ENCODE measurements around the gene PES1. TPM values are rescaled to one million over a fixed set of nuclear protein-coding genes. Genes with fewer than 3 reads are reported as not detected.
"Not testable (repeated sequence)": the region's sequence is repeated elsewhere in the genome, so short reads cannot be mapped to it uniquely, and the experiment has no call there.

Gene PES1
- total RNA-seq, 1 experiment from 2014 or later: 111 TPM

DNA sequence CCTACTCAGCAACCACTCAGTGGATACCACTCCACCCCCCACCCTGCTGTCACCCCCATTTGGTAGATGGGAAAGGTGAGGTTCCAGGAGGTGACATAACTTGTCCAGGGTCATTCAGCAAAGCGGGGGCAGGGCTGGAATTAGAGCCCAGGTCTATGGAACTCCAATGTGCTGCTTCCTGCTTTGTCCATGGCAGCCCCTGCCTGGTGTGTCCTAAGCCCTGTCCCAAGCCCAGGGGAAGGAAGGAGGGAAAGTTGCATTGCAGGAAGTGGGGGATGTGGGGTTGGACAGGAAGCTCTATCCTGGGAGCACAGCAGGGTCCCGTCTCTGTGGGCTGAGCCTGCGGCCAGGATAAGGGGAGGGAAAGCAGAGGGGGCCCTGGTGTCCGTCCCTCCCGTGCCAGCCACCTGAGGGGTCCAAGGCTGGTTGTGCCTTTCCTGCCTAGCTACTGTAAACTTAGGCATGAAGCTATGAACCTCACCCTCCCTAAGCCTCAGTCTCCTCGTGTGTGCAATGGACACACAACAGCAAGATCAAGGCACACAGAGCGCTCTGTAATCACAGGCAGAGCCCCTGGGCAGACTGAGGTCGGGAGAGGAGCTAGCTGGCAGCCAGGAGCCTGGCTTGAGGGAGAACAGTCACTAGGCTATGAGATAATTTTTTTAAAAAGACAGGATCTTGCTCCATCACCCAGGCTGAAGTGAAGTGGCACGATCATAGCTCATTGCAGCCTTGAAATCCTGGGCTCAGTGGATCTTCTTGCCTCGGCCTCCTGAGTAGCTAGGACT lies 30.1 kb downstream of the PES1 start:
- POLR2A ChIA-PET: no interaction called here

DNA sequence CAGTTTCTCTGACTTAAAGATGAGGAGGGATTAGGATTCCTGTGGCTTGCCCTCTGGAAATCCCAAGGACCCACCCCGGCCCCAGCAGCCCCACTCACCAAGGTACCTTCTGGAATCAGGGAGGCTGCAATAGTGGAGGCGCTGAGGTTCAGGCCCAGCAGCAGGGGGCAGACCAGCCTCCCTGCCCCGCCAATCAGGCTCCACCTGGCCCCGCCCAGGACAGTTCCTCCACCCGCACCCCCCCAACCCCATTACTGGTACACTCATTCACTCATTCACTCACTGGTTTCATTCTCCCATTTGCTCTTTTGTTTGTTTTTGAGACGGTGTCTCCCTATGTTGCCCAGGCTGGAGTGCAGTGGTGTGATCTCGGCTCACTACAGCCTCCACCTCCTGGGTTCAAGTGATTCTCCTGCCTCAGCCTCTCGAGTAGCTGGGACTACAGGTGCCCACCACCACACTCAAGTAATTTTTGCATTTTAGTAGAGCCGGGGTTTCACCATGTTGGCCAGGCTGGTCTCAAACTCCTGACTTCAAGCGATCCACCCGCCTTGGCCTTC lies 31.0 kb downstream of the PES1 start:
- POLR2A ChIA-PET; H3K27ac ChIP-seq (ENCODE audit: low read length); H3K4me3 ChIP-seq (ENCODE audit: low read depth in 2 of 2, low read length in 2 of 2); BruUV-seq (replicated peaks); H3K9me3 ChIP-seq (ENCODE audit: control insufficient read depth, insufficient read depth, low read depth, low read length); CTCF ChIA-PET; DNase-seq (ENCODE audit: low read depth, low spot score); H3K36me3 ChIP-seq (ENCODE audit: control insufficient read depth, insufficient read depth, low read length); H3K27me3 ChIP-seq (ENCODE audit: control insufficient read depth, insufficient read depth, low read length); in situ Hi-C loops (cut with HindIII; ENCODE audit: low pct_unique_long_range_greater_than_20kb, low sequenced_read_pairs); H3K4me1 ChIP-seq (ENCODE audit: control insufficient read depth, insufficient read depth, low read length); intact Hi-C loops (cut with micrococcal nuclease; ENCODE audit: unreplicated experiment): not testable (repeated sequence)
- ATAC-seq: peak; percentile 45; the same call in 1 of the 2 replicates

More for the DNA sequence above, 30.1 kb downstream of the PES1 start:
- BruUV-seq (replicated peaks): no TSS peak
- Histone ChIP-seq H3K27ac (ENCODE audit: low read length) (no peak overlapping the region), H3K27me3 (ENCODE audit: control insufficient read depth, insufficient read depth, low read length) (no peaks in the 10 kb centered on the region), H3K9me3 (ENCODE audit: control insufficient read depth, insufficient read depth, low read depth, low read length) (no peaks in the 10 kb centered on the region), H3K4me1 (ENCODE audit: control insufficient read depth, insufficient read depth, low read length) (no peaks in the 10 kb centered on the region; the same call in 1 of the 2 replicates), H3K4me3 (ENCODE audit: low read depth in 2 of 2, low read length in 2 of 2) (no peak overlapping the region), H3K36me3 (ENCODE audit: control insufficient read depth, insufficient read depth, low read length) (no peaks in the 10 kb centered on the region)
- intact Hi-C loops (cut with micrococcal nuclease; ENCODE audit: unreplicated experiment): no loop called here
- CTCF ChIA-PET: no interaction called here
- ATAC-seq: no peak
- TF ChIP-seq, protein P1, sequence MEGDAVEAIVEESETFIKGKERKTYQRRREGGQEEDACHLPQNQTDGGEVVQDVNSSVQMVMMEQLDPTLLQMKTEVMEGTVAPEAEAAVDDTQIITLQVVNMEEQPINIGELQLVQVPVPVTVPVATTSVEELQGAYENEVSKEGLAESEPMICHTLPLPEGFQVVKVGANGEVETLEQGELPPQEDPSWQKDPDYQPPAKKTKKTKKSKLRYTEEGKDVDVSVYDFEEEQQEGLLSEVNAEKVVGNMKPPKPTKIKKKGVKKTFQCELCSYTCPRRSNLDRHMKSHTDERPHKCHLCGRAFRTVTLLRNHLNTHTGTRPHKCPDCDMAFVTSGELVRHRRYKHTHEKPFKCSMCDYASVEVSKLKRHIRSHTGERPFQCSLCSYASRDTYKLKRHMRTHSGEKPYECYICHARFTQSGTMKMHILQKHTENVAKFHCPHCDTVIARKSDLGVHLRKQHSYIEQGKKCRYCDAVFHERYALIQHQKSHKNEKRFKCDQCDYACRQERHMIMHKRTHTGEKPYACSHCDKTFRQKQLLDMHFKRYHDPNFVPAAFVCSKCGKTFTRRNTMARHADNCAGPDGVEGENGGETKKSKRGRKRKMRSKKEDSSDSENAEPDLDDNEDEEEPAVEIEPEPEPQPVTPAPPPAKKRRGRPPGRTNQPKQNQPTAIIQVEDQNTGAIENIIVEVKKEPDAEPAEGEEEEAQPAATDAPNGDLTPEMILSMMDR (IDR thresholded peaks at IDR 0.05): no peak
- TF ChIP-seq POLR2AphosphoS5 (IDR thresholded peaks at IDR 0.05; ENCODE audit: low read depth, low read length): no peak
- no peak for TF ChIP-seq SIN3A (IDR thresholded peaks at IDR 0.05; ENCODE audit: borderline replicate concordance, insufficient read depth, low read depth, low read length)
- TF ChIP-seq, protein P2, sequence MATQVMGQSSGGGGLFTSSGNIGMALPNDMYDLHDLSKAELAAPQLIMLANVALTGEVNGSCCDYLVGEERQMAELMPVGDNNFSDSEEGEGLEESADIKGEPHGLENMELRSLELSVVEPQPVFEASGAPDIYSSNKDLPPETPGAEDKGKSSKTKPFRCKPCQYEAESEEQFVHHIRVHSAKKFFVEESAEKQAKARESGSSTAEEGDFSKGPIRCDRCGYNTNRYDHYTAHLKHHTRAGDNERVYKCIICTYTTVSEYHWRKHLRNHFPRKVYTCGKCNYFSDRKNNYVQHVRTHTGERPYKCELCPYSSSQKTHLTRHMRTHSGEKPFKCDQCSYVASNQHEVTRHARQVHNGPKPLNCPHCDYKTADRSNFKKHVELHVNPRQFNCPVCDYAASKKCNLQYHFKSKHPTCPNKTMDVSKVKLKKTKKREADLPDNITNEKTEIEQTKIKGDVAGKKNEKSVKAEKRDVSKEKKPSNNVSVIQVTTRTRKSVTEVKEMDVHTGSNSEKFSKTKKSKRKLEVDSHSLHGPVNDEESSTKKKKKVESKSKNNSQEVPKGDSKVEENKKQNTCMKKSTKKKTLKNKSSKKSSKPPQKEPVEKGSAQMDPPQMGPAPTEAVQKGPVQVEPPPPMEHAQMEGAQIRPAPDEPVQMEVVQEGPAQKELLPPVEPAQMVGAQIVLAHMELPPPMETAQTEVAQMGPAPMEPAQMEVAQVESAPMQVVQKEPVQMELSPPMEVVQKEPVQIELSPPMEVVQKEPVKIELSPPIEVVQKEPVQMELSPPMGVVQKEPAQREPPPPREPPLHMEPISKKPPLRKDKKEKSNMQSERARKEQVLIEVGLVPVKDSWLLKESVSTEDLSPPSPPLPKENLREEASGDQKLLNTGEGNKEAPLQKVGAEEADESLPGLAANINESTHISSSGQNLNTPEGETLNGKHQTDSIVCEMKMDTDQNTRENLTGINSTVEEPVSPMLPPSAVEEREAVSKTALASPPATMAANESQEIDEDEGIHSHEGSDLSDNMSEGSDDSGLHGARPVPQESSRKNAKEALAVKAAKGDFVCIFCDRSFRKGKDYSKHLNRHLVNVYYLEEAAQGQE (IDR thresholded peaks at IDR 0.05; ENCODE audit: insufficient read depth in 1 of 2, low read depth in 2 of 2, low read length in 1 of 2): no peak
- TF ChIP-seq TCF7L2 (IDR thresholded peaks at IDR 0.05; ENCODE audit: low read depth, low read length): no peak
- in situ Hi-C loops (cut with HindIII; ENCODE audit: low pct_unique_long_range_greater_than_20kb, low sequenced_read_pairs): no loop called here
- no peak for DNase-seq (ENCODE audit: low read depth, low spot score)

DNA sequence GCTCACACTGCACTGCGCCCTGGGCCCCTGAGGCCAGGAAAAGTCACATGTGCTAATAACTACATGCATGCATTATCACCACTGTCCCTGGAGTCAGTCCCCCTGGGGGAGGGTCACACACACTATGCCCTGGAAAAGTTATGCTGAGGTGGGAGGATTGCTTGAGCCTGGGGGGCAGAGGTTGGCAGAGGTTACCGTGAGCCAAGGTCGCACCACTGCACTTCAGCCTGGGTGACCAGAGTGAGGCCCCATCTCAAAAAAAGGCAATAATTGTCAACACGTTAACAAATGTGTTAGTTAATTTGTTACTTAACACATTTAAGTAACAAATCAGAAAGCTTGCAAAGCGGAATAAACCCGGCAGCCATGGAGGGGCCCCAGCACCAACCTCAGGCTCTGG lies 31.8 kb downstream of the PES1 start:
- TF ChIP-seq POLR2AphosphoS5 (IDR thresholded peaks at IDR 0.05; ENCODE audit: low read depth, low read length): no peak
- TF ChIP-seq, protein P1 (IDR thresholded peaks at IDR 0.05): no peak
- TF ChIP-seq SIN3A (IDR thresholded peaks at IDR 0.05; ENCODE audit: borderline replicate concordance, insufficient read depth, low read depth, low read length): no peak
- no peak for TF ChIP-seq TCF7L2 (IDR thresholded peaks at IDR 0.05; ENCODE audit: low read depth, low read length)
- TF ChIP-seq, protein P2 (IDR thresholded peaks at IDR 0.05; ENCODE audit: insufficient read depth in 1 of 2, low read depth in 2 of 2, low read length in 1 of 2): no peak
- no TSS peak for BruUV-seq (replicated peaks)
- ChIA-PET CTCF (no interaction called here), POLR2A (no interaction called here)
- Histone ChIP-seq H3K4me1 (ENCODE audit: control insufficient read depth, insufficient read depth, low read length) (no peaks in the 10 kb centered on the region), H3K27me3 (ENCODE audit: control insufficient read depth, insufficient read depth, low read length) (no peaks in the 10 kb centered on the region), H3K36me3 (ENCODE audit: control insufficient read depth, insufficient read depth, low read length) (no peaks in the 10 kb centered on the region), H3K27ac (ENCODE audit: low read length) (no peak overlapping the region), H3K9me3 (ENCODE audit: control insufficient read depth, insufficient read depth, low read depth, low read length) (no peaks in the 10 kb centered on the region), H3K4me3 (ENCODE audit: low read depth in 2 of 2, low read length in 2 of 2) (no peak overlapping the region)
- in situ Hi-C loops (cut with HindIII; ENCODE audit: low pct_unique_long_range_greater_than_20kb, low sequenced_read_pairs): no loop called here
- DNase-seq (ENCODE audit: low read depth, low spot score) (no peak), ATAC-seq (no peak)
- intact Hi-C loops (cut with micrococcal nuclease; ENCODE audit: unreplicated experiment): no loop called here
